ENCODE measurements around the gene SRD5A1.

- no peak for TF ChIP-seq CTCF (IDR thresholded peaks at IDR 0.05; ENCODE audit: control extremely low read depth in 1 of 3, insufficient read depth in 1 of 3, low read depth in 1 of 3, low read length in 3 of 3)
- TF ChIP-seq JUN (IDR thresholded peaks at IDR 0.05; ENCODE audit: low read depth, low read length) = no peak
These were observed 54.3 kb downstream of the SRD5A1 start for GRCh38 chr5:6687505-6687904.

Data from H1 (cell line).